Measurements from ENCODE around the gene TBX21. TPM values are rescaled to one million over a fixed set of nuclear protein-coding genes. Genes with fewer than 3 reads are reported as not detected.

The TBX21 gene, protein sequence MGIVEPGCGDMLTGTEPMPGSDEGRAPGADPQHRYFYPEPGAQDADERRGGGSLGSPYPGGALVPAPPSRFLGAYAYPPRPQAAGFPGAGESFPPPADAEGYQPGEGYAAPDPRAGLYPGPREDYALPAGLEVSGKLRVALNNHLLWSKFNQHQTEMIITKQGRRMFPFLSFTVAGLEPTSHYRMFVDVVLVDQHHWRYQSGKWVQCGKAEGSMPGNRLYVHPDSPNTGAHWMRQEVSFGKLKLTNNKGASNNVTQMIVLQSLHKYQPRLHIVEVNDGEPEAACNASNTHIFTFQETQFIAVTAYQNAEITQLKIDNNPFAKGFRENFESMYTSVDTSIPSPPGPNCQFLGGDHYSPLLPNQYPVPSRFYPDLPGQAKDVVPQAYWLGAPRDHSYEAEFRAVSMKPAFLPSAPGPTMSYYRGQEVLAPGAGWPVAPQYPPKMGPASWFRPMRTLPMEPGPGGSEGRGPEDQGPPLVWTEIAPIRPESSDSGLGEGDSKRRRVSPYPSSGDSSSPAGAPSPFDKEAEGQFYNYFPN
- total RNA-seq (2014; rRNA removed; shearing (Covaris generic)) = not detected in 2 replicates

DNA sequence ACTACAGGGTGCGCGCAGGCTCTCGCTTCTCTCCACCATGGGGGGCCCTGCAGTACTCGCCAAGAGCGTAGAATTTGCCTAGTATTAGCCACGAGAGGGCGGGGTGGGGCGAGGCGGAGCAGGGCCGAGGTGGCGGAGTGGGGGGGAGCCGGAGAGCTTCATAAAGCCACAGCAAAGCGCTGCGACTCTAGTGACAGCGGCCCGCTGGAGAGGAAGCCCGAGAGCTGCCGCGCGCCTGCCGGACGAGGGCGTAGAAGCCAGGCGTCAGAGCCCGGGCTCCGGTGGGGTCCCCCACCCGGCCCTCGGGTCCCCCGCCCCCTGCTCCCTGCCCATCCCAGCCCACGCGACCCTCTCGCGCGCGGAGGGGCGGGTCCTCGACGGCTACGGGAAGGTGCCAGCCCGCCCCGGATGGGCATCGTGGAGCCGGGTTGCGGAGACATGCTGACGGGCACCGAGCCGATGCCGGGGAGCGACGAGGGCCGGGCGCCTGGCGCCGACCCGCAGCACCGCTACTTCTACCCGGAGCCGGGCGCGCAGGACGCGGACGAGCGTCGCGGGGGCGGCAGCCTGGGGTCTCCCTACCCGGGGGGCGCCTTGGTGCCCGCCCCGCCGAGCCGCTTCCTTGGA is at the start of gene TBX21:
Gene TBX21 (plus strand): TSS at position 190 of the 627 bp plus-strand sequence. CDS start 219 bp downstream, at position 409.

DNA sequence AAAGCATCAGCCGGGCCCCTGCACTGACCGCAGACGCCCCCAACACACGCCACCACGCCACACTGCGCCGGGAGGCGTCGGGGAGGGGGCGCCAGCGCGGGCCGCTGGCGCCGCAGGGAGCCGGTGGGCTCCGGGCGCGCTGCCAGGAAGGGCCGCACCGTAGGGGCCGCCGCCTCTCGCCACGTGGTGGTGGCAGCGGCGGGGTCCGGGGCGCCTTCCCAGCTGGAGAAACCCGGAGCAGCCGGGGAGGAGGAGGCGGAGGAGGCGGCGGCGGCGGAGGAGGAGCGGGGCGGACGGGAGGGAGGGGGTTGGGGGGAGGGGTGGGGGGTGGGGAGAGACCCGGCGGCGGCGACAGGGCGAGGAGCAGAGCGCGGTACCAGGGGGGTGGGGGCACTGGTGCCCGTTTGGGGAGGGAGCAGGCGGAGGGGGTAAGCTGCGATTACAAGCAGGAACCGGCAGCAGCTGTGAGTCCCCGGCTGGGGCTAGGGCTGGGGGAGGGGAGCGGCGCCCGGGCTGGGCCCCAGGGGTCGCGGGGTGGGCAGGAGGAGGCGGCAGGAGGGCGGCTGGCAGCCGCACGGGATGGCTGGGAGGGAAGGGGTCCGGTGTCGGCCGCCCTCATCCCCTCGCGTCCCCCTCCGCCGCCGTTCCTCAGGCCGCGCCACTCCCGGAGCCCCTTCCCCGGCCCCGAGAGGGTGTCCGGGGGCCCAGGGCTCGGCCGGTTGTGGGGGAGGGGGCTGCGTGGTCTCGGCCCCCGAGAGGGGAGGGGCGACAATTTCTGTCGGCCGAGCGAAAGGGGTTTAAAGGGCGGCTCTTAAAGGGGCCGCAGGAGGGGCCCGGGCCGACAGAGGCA is 39.1 kb upstream of the TBX21 start, which contains the start of gene TBKBP1:
Gene TBKBP1 (plus strand): TSS at position 431 of the 850 bp plus-strand sequence. CDS start 1,952 bp downstream, outside the sequence.

Other genes starting within 250 kb of the TBX21 start
- gene NPEPPS, start 202.1 kb upstream of the TBX21 start, total RNA-seq (2014; rRNA removed; shearing (Covaris generic)) = 32.6 and 43.2 TPM in 2 replicates
- gene KPNB1, start 83.3 kb upstream of the TBX21 start, total RNA-seq (2014; rRNA removed; shearing (Covaris generic)) = 293 and 396 TPM in 2 replicates
- 4.7 and 10.4 TPM in 2 replicates for gene TBKBP1, start 39.1 kb upstream of the TBX21 start, total RNA-seq (2014; rRNA removed; shearing (Covaris generic))
- 8.3 and 11.6 TPM in 2 replicates for gene OSBPL7, start 88.6 kb downstream of the TBX21 start, total RNA-seq (2014; rRNA removed; shearing (Covaris generic))
- 49.2 and 50.4 TPM in 2 replicates for gene MRPL10, start 98.3 kb downstream of the TBX21 start, total RNA-seq (2014; rRNA removed; shearing (Covaris generic))
- 0.32 and 0.98 TPM in 2 replicates for gene LRRC46, start 98.4 kb downstream of the TBX21 start, total RNA-seq (2014; rRNA removed; shearing (Covaris generic))
- gene SCRN2, start 108.0 kb downstream of the TBX21 start, total RNA-seq (2014; rRNA removed; shearing (Covaris generic)) = 33.2 and 39.8 TPM in 2 replicates
- gene SP6, start 117.9 kb downstream of the TBX21 start, total RNA-seq (2014; rRNA removed; shearing (Covaris generic)) = 0.21 TPM in 1 of 2 replicates, not detected in the other
- 4.0 and 5.4 TPM in 2 replicates for gene SP2, start 163.0 kb downstream of the TBX21 start, total RNA-seq (2014; rRNA removed; shearing (Covaris generic))
- 25.3 and 32.4 TPM in 2 replicates for gene PNPO, start 208.3 kb downstream of the TBX21 start, total RNA-seq (2014; rRNA removed; shearing (Covaris generic))
- gene PRR15L, start 224.6 kb downstream of the TBX21 start, total RNA-seq (2014; rRNA removed; shearing (Covaris generic)) = not detected in 2 replicates
- gene CDK5RAP3, start 237.9 kb downstream of the TBX21 start, total RNA-seq (2014; rRNA removed; shearing (Covaris generic)) = 127 TPM in 2 replicates

Measured in A375 (cell line).